Measurements from ENCODE around the gene SRPX2. TPM values are rescaled to one million over a fixed set of nuclear protein-coding genes. Genes with fewer than 3 reads are reported as not detected.

Gene SRPX2
- total RNA-seq, 4 donors from 2014 or later: 22.6 to 38.4 (median 25.6) TPM

- TF ChIP-seq POLR2A (IDR thresholded peaks at IDR 0.05): no peak
- TF ChIP-seq, protein P1, sequence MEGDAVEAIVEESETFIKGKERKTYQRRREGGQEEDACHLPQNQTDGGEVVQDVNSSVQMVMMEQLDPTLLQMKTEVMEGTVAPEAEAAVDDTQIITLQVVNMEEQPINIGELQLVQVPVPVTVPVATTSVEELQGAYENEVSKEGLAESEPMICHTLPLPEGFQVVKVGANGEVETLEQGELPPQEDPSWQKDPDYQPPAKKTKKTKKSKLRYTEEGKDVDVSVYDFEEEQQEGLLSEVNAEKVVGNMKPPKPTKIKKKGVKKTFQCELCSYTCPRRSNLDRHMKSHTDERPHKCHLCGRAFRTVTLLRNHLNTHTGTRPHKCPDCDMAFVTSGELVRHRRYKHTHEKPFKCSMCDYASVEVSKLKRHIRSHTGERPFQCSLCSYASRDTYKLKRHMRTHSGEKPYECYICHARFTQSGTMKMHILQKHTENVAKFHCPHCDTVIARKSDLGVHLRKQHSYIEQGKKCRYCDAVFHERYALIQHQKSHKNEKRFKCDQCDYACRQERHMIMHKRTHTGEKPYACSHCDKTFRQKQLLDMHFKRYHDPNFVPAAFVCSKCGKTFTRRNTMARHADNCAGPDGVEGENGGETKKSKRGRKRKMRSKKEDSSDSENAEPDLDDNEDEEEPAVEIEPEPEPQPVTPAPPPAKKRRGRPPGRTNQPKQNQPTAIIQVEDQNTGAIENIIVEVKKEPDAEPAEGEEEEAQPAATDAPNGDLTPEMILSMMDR (IDR thresholded peaks at IDR 0.05): no peak
- H3K9me3 ChIP-seq: no peaks in the 10 kb centered on the region
- no peak overlapping the region for H3K4me3 ChIP-seq
- no peak for DNase-seq
- WGBS, 2 donors: 60 to 68% methylated on average over 5 of the region's 5 CpGs
- intact Hi-C loops (cut with DNase I): no loop called here
- no peaks in the 10 kb centered on the region for H3K4me1 ChIP-seq
- no peak overlapping the region for H3K27ac ChIP-seq
- H3K27me3 ChIP-seq: no peaks in the 10 kb centered on the region
- H3K36me3 ChIP-seq: peaks cover 0 to 20% (median 0%) of the 10 kb centered on the region in 3 donors
Measured at GRCh38 chrX:100625985-100626491, 18.0 kb upstream of the SRPX2 start.

DNA sequence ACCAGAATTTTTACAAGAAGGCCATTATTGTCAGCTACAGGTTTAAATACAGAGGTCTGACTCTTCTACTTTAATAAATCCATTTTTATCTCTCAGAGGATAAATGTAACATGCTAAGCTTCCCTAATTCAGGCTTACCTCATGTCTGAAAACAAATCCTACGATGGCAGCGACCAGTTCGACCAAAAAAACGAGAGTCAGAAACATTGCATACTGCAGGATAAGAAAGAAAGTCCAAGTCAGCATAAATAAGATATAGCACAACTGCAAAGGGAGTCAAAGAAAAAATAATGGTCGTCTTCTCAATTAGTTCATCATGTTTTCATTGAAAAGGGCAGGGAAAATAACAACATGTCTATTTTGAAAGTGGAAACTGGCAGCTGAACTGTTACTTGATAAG is 9.0 kb upstream of the SRPX2 start:
- TF ChIP-seq POLR2A (IDR thresholded peaks at IDR 0.05): no peak
- TF ChIP-seq, protein P1 (IDR thresholded peaks at IDR 0.05): no peak
- Histone ChIP-seq H3K4me1 (peaks cover 0 to 16% (median 0%) of the 10 kb centered on the region in 3 donors), H3K27ac (no peak overlapping the region), H3K4me3 (no peak overlapping the region), H3K9me3 (no peaks in the 10 kb centered on the region), H3K27me3 (no peaks in the 10 kb centered on the region), H3K36me3 (peaks cover 0 to 39% (median 0%) of the 10 kb centered on the region in 3 donors)
- intact Hi-C loops (cut with DNase I): no loop called here
- WGBS, 2 donors: 68 to 70% methylated on average over 5 of the region's 5 CpGs
- DNase-seq: no peak

GRCh38 chrX:100635989-100636320 is 8.0 kb upstream of the SRPX2 start:
- Histone ChIP-seq H3K4me1 (peaks cover 0 to 16% (median 0%) of the 10 kb centered on the region in 3 donors), H3K9me3 (no peaks in the 10 kb centered on the region), H3K27ac (peak overlapping the region; percentile 36 to 84 (median 78)), H3K27me3 (no peaks in the 10 kb centered on the region), H3K36me3 (peaks cover 0 to 30% (median 0%) of the 10 kb centered on the region in 3 donors), H3K4me3 (peak overlapping the region; percentile 53 to 65 (median 62))
- intact Hi-C loops (cut with DNase I): no loop called here
- 32 to 42% methylated on average over 4 to 8 of the region's 8 CpGs for WGBS, 2 donors
- TF ChIP-seq POLR2A (IDR thresholded peaks at IDR 0.05): no peak
- TF ChIP-seq, protein P1 (IDR thresholded peaks at IDR 0.05): no peak
- DNase-seq: no peak

DNA sequence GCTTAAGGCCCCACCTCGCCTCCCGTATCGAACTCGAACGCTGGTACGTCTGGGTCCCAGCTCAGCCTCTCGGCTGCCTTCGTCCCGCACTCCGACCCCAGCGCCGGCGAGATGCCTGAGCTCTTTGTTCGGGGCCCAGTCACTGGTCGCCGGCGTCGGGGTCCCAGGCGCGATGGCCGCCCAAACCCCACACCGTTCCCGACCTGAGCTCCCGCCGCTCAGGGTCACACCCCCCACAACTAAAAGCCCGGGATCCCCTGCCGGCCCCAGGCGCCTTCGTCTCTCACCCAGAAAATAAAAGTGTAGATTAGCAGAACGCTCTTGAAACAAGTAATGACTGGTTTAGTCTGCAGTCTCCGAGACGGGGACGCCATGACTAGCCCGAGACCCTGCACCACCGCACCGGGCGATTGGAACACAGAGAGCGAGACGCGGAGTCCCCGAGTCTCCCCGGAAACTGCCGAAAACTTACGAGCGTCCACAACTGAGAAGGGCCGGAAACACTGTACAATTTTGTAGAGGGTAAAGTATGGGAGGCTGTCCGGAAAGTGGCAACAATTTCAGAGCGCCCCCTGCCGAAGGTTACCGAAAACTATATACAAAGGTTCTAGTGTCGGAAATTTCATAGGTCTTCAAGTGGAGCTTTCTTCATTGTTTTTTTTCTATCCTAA is 7.5 kb upstream of the SRPX2 start, which contains the start of gene TSPAN6:
Gene TSPAN6 (minus strand): TSS at position 486 of the 671 bp plus-strand sequence. CDS start 112 bp downstream, at position 374.
- 0 to 35% methylated on average over 2 to 37 of the region's 51 CpGs for WGBS, 2 donors
- H3K4me1 ChIP-seq: peaks cover 0 to 16% (median 0%) of the 10 kb centered on the region in 3 donors
- peak within 1 kb of the TSS; percentile 53 to 65 (median 62) for H3K4me3 ChIP-seq
- peak within 1 kb of the TSS; percentile 36 to 84 (median 78) for H3K27ac ChIP-seq
- no peaks in the 10 kb centered on the region for H3K27me3 ChIP-seq
- intact Hi-C loops (cut with DNase I): no loop called here
- peaks cover 0 to 25% (median 0%) of the 10 kb centered on the region in 3 donors for H3K36me3 ChIP-seq
- no peaks in the 10 kb centered on the region for H3K9me3 ChIP-seq
- no peak for TF ChIP-seq POLR2A (IDR thresholded peaks at IDR 0.05)
- TF ChIP-seq, protein P1 (IDR thresholded peaks at IDR 0.05): peak in 5 of 6 experiments; percentile 27 to 53 (median 44)
- DNase-seq: no peak

DNA sequence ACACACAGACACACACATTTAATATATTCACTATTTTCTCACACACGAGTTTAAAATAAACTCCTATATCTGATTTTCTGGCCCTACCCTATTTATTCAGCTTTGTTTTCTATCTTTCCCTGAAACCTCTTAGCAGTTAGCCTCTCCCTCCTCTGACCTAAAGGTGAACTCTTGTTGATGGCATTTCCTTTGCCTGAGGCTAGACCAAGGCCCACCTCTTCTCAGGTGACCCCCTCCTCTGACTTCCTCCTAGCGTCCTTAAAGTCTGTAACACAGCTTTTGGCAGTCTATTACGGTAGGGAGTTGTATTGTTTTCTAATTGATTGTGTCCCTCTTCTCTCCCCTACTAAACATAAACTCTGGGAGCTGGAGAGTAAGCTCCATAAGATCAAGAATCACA is 1.7 kb upstream of the SRPX2 start:
- H3K27me3 ChIP-seq: no peaks in the 10 kb centered on the region
- H3K36me3 ChIP-seq: no peaks in the 10 kb centered on the region
- intact Hi-C loops (cut with DNase I): no loop called here
- H3K27ac ChIP-seq: peak overlapping the region; percentile 78 to 89 (median 80)
- 43 to 53% methylated on average over 3 of the region's 3 CpGs for WGBS, 2 donors
- peaks cover 0 to 27% (median 5%) of the 10 kb centered on the region in 3 donors for H3K4me1 ChIP-seq
- TF ChIP-seq POLR2A (IDR thresholded peaks at IDR 0.05): no peak
- TF ChIP-seq, protein P1 (IDR thresholded peaks at IDR 0.05): no peak
- H3K9me3 ChIP-seq: no peaks in the 10 kb centered on the region
- no peak for DNase-seq
- no peak overlapping the region for H3K4me3 ChIP-seq

Data from esophagus squamous epithelium (tissue), 5 donors.